Smooth muscle cell (in vitro differentiated cells): ENCODE measurements around the gene ST8SIA5. TPM values are rescaled to one million over a fixed set of nuclear protein-coding genes. Genes with fewer than 3 reads are reported as not detected.

Experiments used
- DNase-seq: peaks from one replicate; lab custom pipeline; 2025; ENCODE audit not compliant: unreplicated experiment; lab: John Stamatoyannopoulos, UW
- H2AFZ ChIP-seq: fragments of 200-600 bp; sonication (generic); 2 replicates; pipeline ENCODE4 v1.6.0; 2016; ENCODE audit warnings: antibody characterized with exemption, low read depth, mild to moderate bottlenecking
- H3F3A ChIP-seq: fragments of 200-600 bp; sonication (generic); 2 replicates; pipeline ENCODE4 v1.6.0; 2017; ENCODE audit warnings: antibody characterized with exemption, low read depth
- H3K27ac ChIP-seq: fragments of 200-600 bp; sonication (generic); 2 replicates; pipeline ENCODE4 v1.5.1; 2016; ENCODE audit warnings: low read depth, mild to moderate bottlenecking
- H3K27me3 ChIP-seq: fragments of 200-600 bp; sonication (generic); 2 replicates; pipeline ENCODE4 v1.6.1; 2016; ENCODE audit warnings: low read depth, mild to moderate bottlenecking
- H3K36me3 ChIP-seq: fragments of 200-600 bp; sonication (generic); 2 replicates; pipeline ENCODE4 v1.5.1; 2016; ENCODE audit warnings: low read depth
- H3K4me1 ChIP-seq: fragments of 200-600 bp; sonication (generic); 2 replicates; pipeline ENCODE4 v1.5.1; 2016; ENCODE audit warnings: low read depth
- H3K4me2 ChIP-seq: fragments of 200-600 bp; sonication (generic); 2 replicates; pipeline ENCODE4 v1.6.0; 2016; ENCODE audit warnings: mild to moderate bottlenecking
- H3K4me3 ChIP-seq: fragments of 200-600 bp; sonication (generic); 2 replicates; pipeline ENCODE4 v1.5.1; 2016; ENCODE audit warnings: mild to moderate bottlenecking
- H3K79me2 ChIP-seq: fragments of 200-600 bp; sonication (generic); 2 replicates; pipeline ENCODE4 v1.6.0; 2016; ENCODE audit warnings: low read depth, mild to moderate bottlenecking
- H3K9ac ChIP-seq: fragments of 200-600 bp; sonication (generic); 2 replicates; pipeline ENCODE4 v1.6.0; 2016; ENCODE audit warnings: low read depth
- H3K9me3 ChIP-seq: fragments of 200-600 bp; sonication (generic); replicated peaks from 2 replicates; pipeline ENCODE4 v1.5.1; 2016; ENCODE audit warnings: low read depth
- H4K20me1 ChIP-seq: fragments of 200-600 bp; sonication (generic); 2 replicates; pipeline ENCODE4 v1.6.0; 2016; ENCODE audit warnings: low read depth
- CTCF ChIP-seq: fragments of 200-600 bp; sonication (generic); IDR thresholded peaks from 2 replicates; pipeline ENCODE4 v1.5.1; 2017; ENCODE audit warnings: borderline replicate concordance, mild to moderate bottlenecking, antibody characterized with exemption; ENCODE audit not compliant: insufficient read depth, poor library complexity, severe bottlenecking
- WGBS: methylation state at CpG from one replicate; pipeline ENCODE4 v1.1.7; 2016; ENCODE audit warnings: low lambda C conversion rate; 5-methylcytosine and 5-hydroxymethylcytosine counted together
- polyA plus RNA-seq: library from polyadenylated mRNA; unstranded; fragments of >200 nt; fragmentation: Nextera tagmentation; extraction: Ambion mirVana; gene quantifications from 2 replicates; pipeline ENCODE4 v1.2.1, GENCODE V29; 2016
- total RNA-seq: library from RNA; depleted of rRNA; stranded (reverse); fragments of >200 nt; gene quantifications from 2 replicates; pipeline ENCODE4 v1.2.3, GENCODE V29; 2014

Gene ST8SIA5
- total and polyA plus RNA-seq, 2 experiments from 2014 or later = 0.22 TPM; not detected in 1

- peaks cover 14% of the 10 kb centered on the region for H3K27me3 ChIP-seq
- no peak overlapping the region for H3K4me2 ChIP-seq
- H3K9me3 ChIP-seq = no peaks in the 10 kb centered on the region
- H3K4me3 ChIP-seq = no peak overlapping the region
- no peaks in the 10 kb centered on the region for H3K79me2 ChIP-seq
- DNase-seq = no peak
- peaks cover 5% of the 10 kb centered on the region for H3F3A ChIP-seq
- H2AFZ ChIP-seq = no peak overlapping the region
- no peak overlapping the region for H3K27ac ChIP-seq
- no peak overlapping the region for H3K9ac ChIP-seq
- no peaks in the 10 kb centered on the region for H4K20me1 ChIP-seq
- H3K4me1 ChIP-seq = no peaks in the 10 kb centered on the region
- 94% methylated on average over 5 of the region's 5 CpGs for WGBS
- no peak for TF ChIP-seq CTCF
- H3K36me3 ChIP-seq = no peaks in the 10 kb centered on the region
Observed at GRCh38 chr18:46716336-46716735, 40.5 kb downstream of the ST8SIA5 start.

DNA sequence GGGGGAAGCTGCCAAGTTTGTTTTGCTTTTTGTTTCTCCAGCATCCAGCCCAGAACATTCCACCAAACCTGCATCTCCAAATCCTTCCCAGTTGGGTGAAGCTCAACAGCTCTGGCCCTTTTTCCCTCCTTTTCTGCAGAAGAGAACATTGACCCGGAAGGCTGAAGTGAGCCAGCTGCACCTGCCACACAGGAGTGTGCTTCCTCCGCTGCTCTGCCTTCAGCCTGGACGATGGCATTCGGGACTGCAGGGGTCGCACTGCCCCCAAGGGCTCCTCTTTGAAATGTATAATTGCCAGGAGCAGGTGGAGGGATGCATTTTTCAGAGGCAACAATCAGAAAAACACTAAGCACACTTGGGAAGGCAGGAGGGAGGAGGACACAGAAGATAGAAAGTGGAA is 41.8 kb downstream of the ST8SIA5 start:
- Histone ChIP-seq H3K4me1 (no peaks in the 10 kb centered on the region), H3K36me3 (no peaks in the 10 kb centered on the region), H3K9ac (no peak overlapping the region), H3K4me3 (no peak overlapping the region), H3K27me3 (peaks cover 14% of the 10 kb centered on the region), H3K27ac (no peak overlapping the region), H3K9me3 (no peaks in the 10 kb centered on the region), H3K4me2 (no peak overlapping the region), H4K20me1 (no peaks in the 10 kb centered on the region), H3F3A (peaks cover 5% of the 10 kb centered on the region), H2AFZ (no peak overlapping the region), H3K79me2 (no peaks in the 10 kb centered on the region)
- 47% methylated on average over 5 of the region's 5 CpGs for WGBS
- DNase-seq = no peak
- no peak for TF ChIP-seq CTCF

GRCh38 chr18:46712406-46712805 is 44.4 kb downstream of the ST8SIA5 start:
- H3K9ac ChIP-seq = no peak overlapping the region
- DNase-seq = peak; percentile 19

More at GRCh38 chr18:46712406-46712805, 44.4 kb downstream of the ST8SIA5 start:
- H4K20me1 ChIP-seq = no peaks in the 10 kb centered on the region
- no peak overlapping the region for H3K4me3 ChIP-seq
- no peaks in the 10 kb centered on the region for H3K79me2 ChIP-seq
- H3K4me2 ChIP-seq = no peak overlapping the region
- WGBS = 53% methylated on average over 5 of the region's 5 CpGs
- H3K27ac ChIP-seq = peak overlapping the region; percentile 13
- no peak overlapping the region for H2AFZ ChIP-seq
- no peaks in the 10 kb centered on the region for H3K9me3 ChIP-seq
- H3K36me3 ChIP-seq = no peaks in the 10 kb centered on the region
- H3K27me3 ChIP-seq = peaks cover 14% of the 10 kb centered on the region
- H3K4me1 ChIP-seq = no peaks in the 10 kb centered on the region
- no peak for TF ChIP-seq CTCF
- peaks cover 5% of the 10 kb centered on the region for H3F3A ChIP-seq
